K562 (cell line): Measurements from ENCODE around the gene MNDA. TPM values are rescaled to one million over a fixed set of nuclear protein-coding genes. Genes with fewer than 3 reads are reported as not detected.

ENCODE experiments used
- CCNT2 ChIP-seq: IDR thresholded peaks from 2 replicates; pipeline ENCODE4 v1.6.1; 2011; ENCODE audit warnings: borderline replicate concordance, low read depth, mild to moderate bottlenecking, moderate library complexity, mixed read lengths, low read length; ENCODE audit not compliant: insufficient read length; ENCODE audit errors: extremely low read depth
- CHAMP1 ChIP-seq: fragments of 450-650 bp; IDR thresholded peaks from 2 replicates; pipeline ENCODE4 v1.6.1; 2016; ENCODE audit warnings: mild to moderate bottlenecking
- E2F6 ChIP-seq, 2 experiments: IDR thresholded peaks; 2 replicates each; pipeline ENCODE4 v1.6.1; 2011; ENCODE audit warnings: borderline replicate concordance in 1 of 2, control low read depth in 1 of 2, low read depth in 1 of 2, low read length in 1 of 2, mild to moderate bottlenecking in 1 of 2, mixed read lengths in 1 of 2, moderate library complexity in 1 of 2; ENCODE audit not compliant: insufficient read depth in 1 of 2, insufficient read length in 1 of 2, poor library complexity in 1 of 2, severe bottlenecking in 1 of 2; ENCODE audit errors: extremely low read depth in 1 of 2
- KAT7 ChIP-seq: sonication (generic); formaldehyde crosslinking; IDR thresholded peaks from 2 replicates; pipeline ENCODE4 v1.8.0; 2022; ENCODE audit warnings: missing genetic modification reagents, mild to moderate bottlenecking, borderline replicate concordance
- NR2C1 ChIP-seq, 2 experiments: fragments of 450-650 bp; IDR thresholded peaks; 2 replicates each; pipeline ENCODE4 v1.6.1; 2017; ENCODE audit warnings: mild to moderate bottlenecking in 2 of 2, antibody characterized with exemption in 1 of 2, inconsistent platforms in 1 of 2, missing compliant biosample characterization in 1 of 2, missing genetic modification characterization in 1 of 2
- THRA ChIP-seq: fragments of 450-650 bp; IDR thresholded peaks from 2 replicates; pipeline ENCODE4 v1.6.1; 2017; ENCODE audit warnings: mild to moderate bottlenecking, moderate library complexity
- YY1 ChIP-seq, 3 experiments: IDR thresholded peaks; 2 replicates each; pipeline ENCODE4 v1.6.1; 2011; ENCODE audit warnings: low read length in 2 of 3, mild to moderate bottlenecking in 2 of 3, moderate library complexity in 2 of 3, borderline replicate concordance in 1 of 3, control low read depth in 1 of 3, low read depth in 1 of 3; ENCODE audit not compliant: insufficient read depth in 3 of 3, insufficient replicate concordance in 2 of 3, control insufficient read depth in 1 of 3, insufficient read length in 1 of 3; ENCODE audit errors: extremely low read depth in 1 of 3
- ZNF263 ChIP-seq: sonication (generic); formaldehyde crosslinking; IDR thresholded peaks from 2 replicates; pipeline ENCODE4 v1.8.0; 2022; ENCODE audit warnings: mild to moderate bottlenecking, missing genetic modification reagents, borderline replicate concordance
- ZNF592 ChIP-seq: fragments of 450-650 bp; IDR thresholded peaks from 2 replicates; pipeline ENCODE4 v1.6.1; 2017; ENCODE audit warnings: antibody characterized with exemption, mild to moderate bottlenecking
- polyA plus RNA-seq, 8 experiments: library from polyadenylated mRNA; depleted of rRNA in 4 of 8; stranded (reverse) in 5 of 8; unstranded in 3 of 8; fragments of >200 nt; fragmentation: Nextera tagmentation in 2 of 8; fragmentation: Illumina TruSeq in 1 of 8; extraction: Ambion mirVana in 2 of 8; extraction: Trizol in 1 of 8; gene quantifications; 2 replicates each; pipeline versions ENCODE4 v1.2.1 to v1.2.3, GENCODE V29; 2011 to 2014; ENCODE audit warnings: inconsistent platforms in 1 of 8, missing spikeins in 1 of 8
- total RNA-seq, 7 experiments: library from RNA; depleted of rRNA in 6 of 7; stranded (reverse); fragments of >200 nt in 6 of 7; fragmentation: Illumina TruSeq in 2 of 7; extraction: Trizol in 2 of 7; gene quantifications; 2 replicates each; pipeline versions ENCODE4 v1.2.1 to v1.2.3, GENCODE V29; 2011 to 2021; ENCODE audit warnings: low replicate concordance in 1 of 7

MNDA gene
- total and polyA plus RNA-seq, 9 of the 15 experiments (the other 6 are each of a cell fraction or from before 2014, with no cell fraction given), result 0.08 to 0.14 (median 0.09) TPM; not detected in 6

- TF ChIP-seq KAT7 (CRISPR knock-in tag) (no peak), THRA (no peak), CCNT2 (peak; percentile 24), YY1 (IDR thresholded peaks at IDR 0.05; ENCODE audit: borderline replicate concordance in 1 of 3, control insufficient read depth in 1 of 3, extremely low read depth in 1 of 3, insufficient read depth in 3 of 3, insufficient read length in 1 of 3, insufficient replicate concordance in 2 of 3, low read depth in 1 of 3, low read length in 2 of 3) (peak in 1 of 3 experiments; percentile 80), NR2C1 (IDR thresholded peaks at IDR 0.05) (no peak), NR2C1 (tag; IDR thresholded peaks at IDR 0.05) (peak; percentile 14; the same call in 1 of the 2 replicates), ZNF263 (CRISPR knock-in tag) (no peak), ZNF592 (peak; percentile 78), E2F6 (IDR thresholded peaks at IDR 0.05; ENCODE audit: borderline replicate concordance in 1 of 2, extremely low read depth in 1 of 2, insufficient read depth in 1 of 2, insufficient read length in 1 of 2, low read depth in 1 of 2, low read length in 1 of 2, poor library complexity in 1 of 2, severe bottlenecking in 1 of 2) (peak; percentile 81 to 90), CHAMP1 (peak; percentile 43; the same call in 1 of the 2 replicates)
Measured at GRCh38 chr1:158799689-158800088, 31.5 kb upstream of the MNDA start (continued).
